Skeletal muscle satellite cell (primary cell): Measurements from ENCODE around the gene MYLK.

Experiments
- H3K27me3 ChIP-seq: 2 replicates; pipeline ENCODE4 v1.7.0; 2013; ENCODE audit warnings: low read length; ENCODE audit not compliant: control insufficient read depth, insufficient read depth
- H3K36me3 ChIP-seq: 2 replicates; pipeline ENCODE4 v1.7.0; 2013; ENCODE audit warnings: mild to moderate bottlenecking, control low read depth, low read length; ENCODE audit not compliant: insufficient read depth
- H3K4me1 ChIP-seq: 2 replicates; pipeline ENCODE4 v1.7.0; 2013; ENCODE audit warnings: low read length; ENCODE audit not compliant: control insufficient read depth, insufficient read depth
- H3K4me2 ChIP-seq: 2 replicates; pipeline ENCODE4 v1.7.0; 2013; ENCODE audit warnings: mild to moderate bottlenecking, low read length
- H3K4me3 ChIP-seq: 2 replicates; pipeline ENCODE4 v1.7.0; 2013; ENCODE audit warnings: low read length
- H3K9ac ChIP-seq: 2 replicates; pipeline ENCODE4 v1.7.0; 2013; ENCODE audit warnings: mild to moderate bottlenecking, low read depth, low read length, moderate library complexity
- H3K9me3 ChIP-seq: replicated peaks from 2 replicates; pipeline ENCODE4 v1.7.0; 2013; ENCODE audit warnings: mild to moderate bottlenecking, control low read depth, low read length

Gene MYLK

DNA sequence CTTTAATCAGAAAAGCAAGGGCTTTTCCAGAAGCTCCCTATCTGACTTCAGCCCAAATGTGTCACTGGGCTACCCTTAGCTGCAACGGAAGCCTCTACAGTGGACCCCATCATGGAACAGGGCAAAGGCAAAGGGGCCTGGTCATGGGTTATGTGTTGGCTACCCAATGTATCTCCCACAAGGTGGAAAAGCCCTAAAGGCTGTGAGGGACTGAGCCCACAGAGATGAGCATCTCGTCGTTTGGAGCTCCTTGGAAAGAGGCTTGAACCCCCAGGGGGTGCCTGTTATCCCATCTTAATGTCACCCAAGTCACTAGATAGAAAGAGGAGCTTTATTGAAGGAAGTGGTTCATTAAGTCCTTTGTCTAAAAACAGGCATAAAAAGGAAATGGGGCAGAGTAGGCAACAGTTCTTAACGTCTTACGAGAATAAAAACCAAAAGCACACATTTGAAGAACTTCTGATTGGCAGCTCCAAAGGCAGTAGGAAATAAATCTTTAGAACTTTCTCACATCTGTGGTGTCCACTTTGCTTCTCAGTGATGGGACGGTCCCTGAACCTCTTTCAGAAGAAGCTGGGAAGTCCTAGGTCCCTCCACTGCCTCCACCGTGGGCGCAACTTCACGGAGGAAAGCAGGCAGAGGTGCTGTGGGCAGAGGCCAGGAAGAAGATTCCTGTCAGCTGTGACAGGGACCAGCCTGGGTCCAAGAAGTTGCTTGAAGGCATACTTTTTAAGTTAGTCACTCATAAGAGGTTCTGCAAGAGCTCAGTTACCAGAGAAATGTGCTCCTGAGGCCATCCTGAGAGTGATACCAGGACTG is 93.7 kb downstream of the MYLK start:
- Histone ChIP-seq H3K4me2 (no peak overlapping the region), H3K27me3 (no peaks in the 10 kb centered on the region), H3K4me1 (peaks cover 22% of the 10 kb centered on the region), H3K9ac (no peak overlapping the region), H3K9me3 (no peaks in the 10 kb centered on the region), H3K36me3 (no peaks in the 10 kb centered on the region), H3K4me3 (no peak overlapping the region)

DNA sequence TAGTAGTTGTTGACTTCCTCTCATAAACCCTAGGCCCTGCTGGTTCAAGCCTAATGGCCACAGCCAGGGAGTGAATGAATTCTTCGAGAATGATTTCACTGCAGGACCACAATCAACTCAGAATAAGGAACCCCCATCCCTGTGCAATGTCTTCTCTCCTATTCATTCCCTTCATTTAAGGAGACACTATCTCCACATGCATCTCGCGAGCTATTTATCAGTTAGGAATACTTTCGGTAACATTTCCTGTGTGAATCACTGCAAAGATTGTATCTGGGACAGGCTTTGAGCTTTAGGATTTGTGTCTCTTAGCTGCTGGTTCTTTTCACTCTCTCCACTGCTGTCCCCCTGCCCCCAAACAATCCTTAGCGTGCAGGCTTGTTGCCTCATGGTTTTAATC is 94.4 kb downstream of the MYLK start:
- Histone ChIP-seq H3K9me3 (no peaks in the 10 kb centered on the region), H3K27me3 (no peaks in the 10 kb centered on the region), H3K9ac (no peak overlapping the region), H3K36me3 (no peaks in the 10 kb centered on the region), H3K4me3 (no peak overlapping the region), H3K4me2 (no peak overlapping the region), H3K4me1 (peaks cover 22% of the 10 kb centered on the region)

- no peak overlapping the region for H3K4me2 ChIP-seq
- no peak overlapping the region for H3K9ac ChIP-seq
- no peaks in the 10 kb centered on the region for H3K27me3 ChIP-seq
- H3K9me3 ChIP-seq, result no peaks in the 10 kb centered on the region
- no peaks in the 10 kb centered on the region for H3K36me3 ChIP-seq
- H3K4me3 ChIP-seq, result no peak overlapping the region
- H3K4me1 ChIP-seq, result peaks cover 22% of the 10 kb centered on the region
Observed at GRCh38 chr3:123789160-123789559, 95.0 kb downstream of the MYLK start.

DNA sequence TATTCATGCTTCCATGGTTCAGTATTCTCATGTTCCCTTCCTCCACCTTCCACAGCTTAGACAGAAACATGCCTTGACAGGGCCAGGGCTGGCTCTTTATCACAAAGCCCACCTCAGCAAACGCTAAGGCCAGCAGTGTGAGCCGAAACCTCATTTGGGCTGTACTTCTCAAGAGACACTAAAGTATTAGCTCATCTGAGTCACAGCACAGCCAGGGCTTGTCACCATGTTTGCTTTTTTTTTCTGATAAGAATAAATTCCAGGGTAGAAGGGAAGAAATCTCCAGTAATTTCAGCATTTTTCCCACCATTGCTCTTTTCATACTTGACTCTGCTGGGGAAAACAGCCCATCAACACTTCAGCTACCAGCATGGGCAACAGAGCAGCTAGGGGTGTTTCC is 95.4 kb downstream of the MYLK start:
- Histone ChIP-seq H3K4me1 (peaks cover 22% of the 10 kb centered on the region), H3K9ac (no peak overlapping the region), H3K9me3 (no peaks in the 10 kb centered on the region), H3K36me3 (no peaks in the 10 kb centered on the region), H3K4me2 (no peak overlapping the region), H3K27me3 (no peaks in the 10 kb centered on the region), H3K4me3 (no peak overlapping the region)

DNA sequence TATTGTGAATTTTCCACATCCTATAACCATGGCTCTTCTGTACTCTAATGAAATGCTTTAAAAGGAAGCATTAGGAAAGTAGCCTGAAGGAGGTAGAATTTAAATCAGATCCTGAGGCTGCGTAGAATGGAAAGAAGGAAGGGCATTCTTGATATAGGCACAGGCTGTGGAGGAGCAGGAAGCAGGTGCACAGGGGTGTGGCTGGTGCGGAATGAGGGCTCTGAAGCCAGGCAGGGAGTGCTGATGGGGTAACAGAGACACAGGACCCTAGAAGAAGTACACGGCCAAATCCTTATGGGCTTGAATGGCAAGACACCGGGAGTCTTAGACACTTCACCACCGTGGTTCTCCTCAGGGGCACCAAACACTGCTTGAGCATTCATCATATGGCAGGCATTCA is 97.0 kb downstream of the MYLK start:
- Histone ChIP-seq H3K4me2 (no peak overlapping the region), H3K27me3 (no peaks in the 10 kb centered on the region), H3K4me3 (no peak overlapping the region), H3K4me1 (peaks cover 22% of the 10 kb centered on the region), H3K9me3 (no peaks in the 10 kb centered on the region), H3K9ac (no peak overlapping the region), H3K36me3 (no peaks in the 10 kb centered on the region)

DNA sequence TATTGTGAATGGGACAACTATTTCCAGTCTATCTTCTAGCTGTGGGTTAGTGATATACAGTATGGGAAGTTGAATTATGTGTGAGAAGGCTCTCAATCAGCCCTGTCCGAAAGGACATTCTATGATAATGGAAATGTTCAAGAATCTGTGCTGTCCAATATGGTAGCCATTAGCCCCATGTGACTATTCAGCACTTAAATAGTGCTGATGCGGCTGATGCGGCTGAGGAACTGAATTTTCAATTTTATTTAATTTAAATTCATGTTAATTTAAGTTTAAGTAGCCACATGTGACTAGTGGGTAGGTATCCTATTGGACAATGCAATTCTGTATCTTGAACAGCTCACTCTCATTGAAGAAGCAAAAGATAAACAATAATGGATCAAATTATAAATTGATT is 98.5 kb downstream of the MYLK start:
- Histone ChIP-seq H3K4me1 (peaks cover 22% of the 10 kb centered on the region), H3K4me2 (no peak overlapping the region), H3K27me3 (no peaks in the 10 kb centered on the region), H3K36me3 (no peaks in the 10 kb centered on the region), H3K9ac (no peak overlapping the region), H3K4me3 (no peak overlapping the region), H3K9me3 (no peaks in the 10 kb centered on the region)

GRCh38 chr3:123783811-123784210 is 100.3 kb downstream of the MYLK start:
- Histone ChIP-seq H3K9me3 (no peaks in the 10 kb centered on the region), H3K4me2 (no peak overlapping the region), H3K4me1 (peaks cover 23% of the 10 kb centered on the region), H3K27me3 (no peaks in the 10 kb centered on the region), H3K36me3 (no peaks in the 10 kb centered on the region), H3K4me3 (no peak overlapping the region), H3K9ac (no peak overlapping the region)

DNA sequence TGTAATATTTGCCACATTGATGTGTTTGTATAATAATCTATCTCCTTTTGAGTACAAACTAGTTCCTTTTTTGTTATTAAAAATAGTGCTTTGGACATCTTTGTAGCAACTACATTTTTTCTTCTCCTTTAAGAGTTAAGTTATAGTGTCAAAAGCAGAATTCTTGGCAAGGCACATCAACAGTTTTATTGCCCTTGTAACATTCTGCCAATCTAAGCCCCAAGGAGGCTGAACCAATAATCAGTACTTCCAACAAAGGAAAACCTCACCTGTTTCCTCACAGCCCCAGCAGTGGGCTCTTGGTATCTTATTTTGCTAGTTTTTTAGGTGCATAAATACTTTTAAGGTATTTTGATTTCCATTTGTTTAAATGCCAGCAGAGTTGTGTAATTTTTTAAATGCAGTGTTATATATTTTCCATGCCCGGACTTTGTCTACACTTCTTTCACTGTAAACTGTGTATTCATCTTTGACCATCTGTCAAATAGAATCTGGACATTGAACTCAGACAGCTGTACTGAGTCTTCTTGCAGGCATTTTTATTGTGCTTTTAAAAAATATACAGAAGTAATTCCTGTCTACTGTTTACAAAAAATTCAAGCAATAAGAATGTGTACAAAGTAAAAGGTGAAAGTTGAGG is 101.0 kb downstream of the MYLK start:
- Histone ChIP-seq H3K4me2 (no peak overlapping the region), H3K36me3 (no peaks in the 10 kb centered on the region), H3K9ac (no peak overlapping the region), H3K9me3 (no peaks in the 10 kb centered on the region), H3K27me3 (no peaks in the 10 kb centered on the region), H3K4me1 (peaks cover 23% of the 10 kb centered on the region), H3K4me3 (no peak overlapping the region)

GRCh38 chr3:123782488-123782887 is 101.6 kb downstream of the MYLK start:
- no peak overlapping the region for H3K9ac ChIP-seq
- H3K4me2 ChIP-seq, result no peak overlapping the region
- H3K36me3 ChIP-seq, result no peaks in the 10 kb centered on the region
- no peak overlapping the region for H3K4me3 ChIP-seq
- no peaks in the 10 kb centered on the region for H3K27me3 ChIP-seq
- H3K4me1 ChIP-seq, result peaks cover 23% of the 10 kb centered on the region
- no peaks in the 10 kb centered on the region for H3K9me3 ChIP-seq

GRCh38 chr3:123781571-123782275 is 102.4 kb downstream of the MYLK start:
- Histone ChIP-seq H3K36me3 (no peaks in the 10 kb centered on the region), H3K4me2 (no peak overlapping the region), H3K27me3 (no peaks in the 10 kb centered on the region), H3K4me3 (no peak overlapping the region), H3K9ac (no peak overlapping the region), H3K9me3 (no peaks in the 10 kb centered on the region), H3K4me1 (peaks cover 23% of the 10 kb centered on the region)

DNA sequence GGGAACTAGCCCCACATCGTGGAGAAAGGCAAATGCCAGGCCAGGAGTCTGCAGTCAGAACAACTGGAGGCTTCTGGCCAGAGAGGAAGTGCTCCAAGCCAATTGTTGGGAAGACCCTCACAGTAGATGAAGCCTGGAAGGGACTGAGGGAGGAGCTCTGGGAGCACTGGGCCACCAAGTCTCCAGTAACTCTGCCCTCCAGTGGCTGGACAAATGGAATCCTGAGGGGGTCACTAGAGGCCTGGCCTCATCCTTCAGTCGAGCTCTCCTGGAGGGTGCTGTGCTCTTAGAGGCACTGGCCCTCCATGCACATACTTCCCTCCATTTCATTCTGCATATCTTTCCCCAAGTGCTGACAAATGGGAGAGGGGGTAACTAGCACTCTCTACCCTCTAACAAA is 103.0 kb downstream of the MYLK start:
- Histone ChIP-seq H3K27me3 (no peaks in the 10 kb centered on the region), H3K36me3 (no peaks in the 10 kb centered on the region), H3K4me2 (no peak overlapping the region), H3K4me3 (no peak overlapping the region), H3K9ac (no peak overlapping the region), H3K9me3 (no peaks in the 10 kb centered on the region), H3K4me1 (peaks cover 23% of the 10 kb centered on the region)
